Stimulated activated CD8-positive, alpha-beta memory T cell treated with anti-CD3 and anti-CD28 coated beads, Interleukin-12 subunit alpha, Interleukin-12 subunit beta, amount 100 ng/mL, for 1 hour (primary cell): Measurements from ENCODE around the gene HRG.
"Not testable (repeated sequence)": the region's sequence is repeated elsewhere in the genome, so short reads cannot be mapped to it uniquely, and the experiment has no call there.

Experiments used
- DNase-seq: peaks from one replicate; pipeline ENCODE4 v3.0.0-alpha.2; 2020; ENCODE audit warnings: low read depth

Gene HRG

GRCh38 chr3:186665625-186666188 is at the start of gene HRG:
HRG (plus strand) TSS chr3:186666014; CDS start chr3:186666032, 18 bp downstream.
- no peak for DNase-seq

- no peak for DNase-seq
These were observed 49.6 kb upstream of the HRG start for GRCh38 chr3:186616299-186616617.

- peak; percentile 74 for DNase-seq
These were observed 48.5 kb upstream of the HRG start for GRCh38 chr3:186617036-186617946.

GRCh38 chr3:186618318-186618938 is 47.4 kb upstream of the HRG start:
- no peak for DNase-seq

- DNase-seq: no peak
These were observed 46.0 kb upstream of the HRG start for GRCh38 chr3:186619787-186620212.

GRCh38 chr3:186620213-186621092 is 45.4 kb upstream of the HRG start:
- DNase-seq: no peak

GRCh38 chr3:186621894-186622650 is 43.7 kb upstream of the HRG start:
- no peak for DNase-seq

GRCh38 chr3:186622651-186623310 is 43.0 kb upstream of the HRG start:
- DNase-seq: no peak

- no peak for DNase-seq
These were observed 41.2 kb upstream of the HRG start for GRCh38 chr3:186624598-186624997.

- DNase-seq: no peak
These were observed 40.2 kb upstream of the HRG start for GRCh38 chr3:186625600-186626042.

GRCh38 chr3:186626254-186626847 is 39.5 kb upstream of the HRG start:
- DNase-seq: no peak

GRCh38 chr3:186627852-186628414 is 37.9 kb upstream of the HRG start:
- DNase-seq: no peak

GRCh38 chr3:186628756-186629155 is 37.1 kb upstream of the HRG start:
- no peak for DNase-seq

GRCh38 chr3:186630950-186631641 is 34.7 kb upstream of the HRG start:
- DNase-seq: no peak

GRCh38 chr3:186633481-186633880 is 32.3 kb upstream of the HRG start:
- DNase-seq: no peak

- DNase-seq: not testable (repeated sequence)
These were observed 31.6 kb upstream of the HRG start for GRCh38 chr3:186634207-186634606.

- no peak for DNase-seq
These were observed 30.3 kb upstream of the HRG start for GRCh38 chr3:186635532-186635931.

- DNase-seq: no peak
These were observed 29.3 kb upstream of the HRG start for GRCh38 chr3:186636536-186636935.

GRCh38 chr3:186637686-186638085 is 28.1 kb upstream of the HRG start:
- DNase-seq: no peak
